HG03095 (cell line): Measurements from ENCODE around the gene CALHM2.
"Not testable (repeated sequence)": the region's sequence is repeated elsewhere in the genome, so short reads cannot be mapped to it uniquely, and the experiment has no call there.

ENCODE experiments used
- ATAC-seq: cut with Tn5 transposase; IDR thresholded peaks from one replicate; pipeline ENCODE4 v1.9.1; 2021; ENCODE audit warnings: moderate library complexity; ENCODE audit not compliant: unreplicated experiment

Gene CALHM2

DNA sequence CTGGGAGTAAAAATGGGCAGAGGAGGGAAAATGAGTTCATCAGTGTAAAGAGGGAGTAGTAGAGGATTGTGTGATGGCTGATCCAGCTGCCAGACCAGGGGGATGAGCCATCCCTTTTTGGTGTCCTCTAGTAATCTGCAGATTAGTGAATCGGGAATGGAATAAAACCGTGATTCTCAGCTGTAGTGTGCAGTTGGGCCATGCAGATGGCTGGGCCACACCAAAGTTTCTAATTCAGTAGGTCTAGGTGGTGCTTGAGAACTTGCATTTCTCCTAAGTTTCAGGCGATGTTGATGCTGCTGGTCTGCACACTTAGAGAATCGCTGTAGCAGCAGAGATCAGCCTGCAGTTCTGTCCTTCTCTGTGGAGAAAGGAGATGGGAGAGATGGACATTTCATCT lies 33.1 kb downstream of the CALHM2 start:
- ATAC-seq = no peak

GRCh38 chr10:103417601-103418000 lies 34.6 kb downstream of the CALHM2 start:
- no peak for ATAC-seq

DNA sequence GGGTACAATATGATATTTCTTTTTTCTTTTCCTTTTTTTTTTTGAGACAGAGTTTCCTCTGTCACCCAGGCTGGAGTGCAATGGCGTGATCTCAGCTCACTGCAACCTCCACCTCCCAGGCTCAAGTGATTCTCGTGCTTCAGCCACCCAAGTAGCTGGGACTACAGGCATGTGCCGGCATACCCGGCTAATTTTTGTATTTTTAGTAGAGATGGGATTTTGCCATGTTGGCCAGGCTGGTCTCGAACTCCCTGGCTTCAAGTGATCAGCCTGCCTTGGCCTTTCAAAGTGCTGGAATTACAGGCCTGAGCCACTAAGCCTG lies 35.1 kb downstream of the CALHM2 start:
- ATAC-seq = not testable (repeated sequence)

DNA sequence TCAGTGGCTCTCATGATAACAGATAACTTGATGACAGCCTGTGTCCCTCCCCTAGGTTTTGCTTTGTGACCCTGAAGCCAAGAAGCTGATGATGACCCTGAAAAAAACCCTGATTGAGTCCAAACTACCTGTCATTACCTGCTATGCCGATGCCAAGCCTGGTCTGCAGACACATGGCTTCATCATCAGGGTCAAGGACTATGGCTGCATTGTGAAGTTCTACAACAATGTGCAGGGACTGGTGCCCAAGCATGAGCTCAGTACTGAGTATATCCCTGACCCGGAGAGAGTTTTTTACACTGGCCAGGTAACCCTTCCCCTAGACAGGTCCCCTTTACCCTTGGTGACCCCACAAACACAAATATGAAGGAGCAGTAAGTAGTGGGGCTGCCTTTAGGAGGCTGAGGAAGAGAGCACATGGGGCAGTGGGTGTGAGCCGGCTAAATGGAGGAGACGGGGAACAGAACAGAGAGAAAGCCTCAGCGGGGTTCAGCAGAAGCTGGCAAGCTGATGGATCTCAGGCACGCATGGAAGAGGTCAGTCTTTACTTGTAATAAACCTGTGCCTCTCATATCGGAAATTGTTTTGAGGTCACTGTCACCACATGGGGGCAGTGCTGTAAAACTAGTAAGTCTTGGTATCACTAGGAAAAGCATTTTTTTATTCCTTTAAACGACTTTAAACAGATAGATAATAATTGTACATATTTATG lies 35.6 kb downstream of the CALHM2 start:
- no peak for ATAC-seq

- ATAC-seq = no peak
Observed at GRCh38 chr10:103415581-103415980, 36.6 kb downstream of the CALHM2 start.

DNA sequence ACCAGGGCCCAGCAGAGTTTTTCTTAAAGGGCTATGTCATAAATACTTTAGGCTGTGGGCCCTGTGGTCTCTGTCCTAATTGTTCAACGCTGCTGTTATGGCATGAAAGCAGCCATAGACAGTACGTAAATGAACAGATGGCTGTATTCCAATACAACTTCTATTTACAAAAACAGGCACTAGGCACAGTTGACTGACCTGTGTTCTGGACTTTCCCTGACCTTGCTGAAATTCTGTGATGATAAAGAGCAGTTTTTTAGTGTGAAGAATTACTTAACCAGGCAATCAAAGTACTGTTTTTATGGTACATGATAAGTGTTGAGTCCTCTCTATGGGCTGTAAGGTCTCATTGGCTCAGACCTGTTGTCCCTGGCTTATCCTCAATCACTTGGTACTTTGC lies 38.6 kb downstream of the CALHM2 start:
- ATAC-seq = no peak

DNA sequence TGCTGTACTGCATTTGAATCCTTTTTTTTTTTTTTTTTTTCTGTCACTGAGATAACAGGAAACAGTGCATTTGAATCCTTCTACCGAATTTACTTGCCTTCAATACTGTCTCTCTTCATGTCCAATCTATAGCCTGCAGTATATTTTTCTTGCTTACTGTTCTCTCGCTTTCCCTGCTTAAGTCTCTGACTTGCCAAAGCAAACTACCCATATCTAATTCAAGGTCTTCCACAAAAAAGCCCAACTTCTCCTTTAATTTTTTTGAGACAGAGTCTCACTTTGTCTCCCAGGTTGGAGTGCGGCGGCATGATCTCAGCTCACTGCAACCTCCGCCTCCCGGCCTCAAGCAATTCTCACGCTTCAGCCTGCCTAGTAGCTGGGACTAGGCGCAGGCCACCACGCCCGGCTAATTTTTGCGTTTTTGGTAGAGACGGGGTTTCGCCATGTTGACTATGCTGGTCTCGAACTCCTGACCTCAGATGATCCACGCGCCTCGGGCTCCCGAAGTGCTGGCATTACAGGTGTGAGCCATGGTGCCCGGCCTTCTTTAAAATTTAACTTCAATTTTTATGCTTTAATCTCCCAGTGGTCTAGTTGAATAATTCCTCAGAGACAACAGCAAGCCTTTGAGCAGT lies 54.9 kb downstream of the CALHM2 start:
- ATAC-seq = no peak

- ATAC-seq = no peak
Observed at GRCh38 chr10:103396789-103397087, 55.4 kb downstream of the CALHM2 start.
